H1 (cell line): ENCODE data around the gene IKZF1. TPM values are rescaled to one million over a fixed set of nuclear protein-coding genes. Genes with fewer than 3 reads are reported as not detected.
A peak's percentile ranks its signal among the peaks of the same experiment; 100 is the strongest.

ENCODE experiments used
- CTCF ChIA-PET: fragments of 300-600 bp; sonication (Branson Sonifier 250); formaldehyde crosslinking; loops from one replicate; lab custom pipeline; 2021; ENCODE audit not compliant: partially characterized antibody; lab: Charles Lee
- POLR2A ChIA-PET: fragments of 300-600 bp; sonication (Branson Sonifier 250); formaldehyde crosslinking; loops from one replicate; lab custom pipeline; 2021; ENCODE audit warnings: inconsistent platforms; ENCODE audit not compliant: partially characterized antibody; lab: Charles Lee
- DNase-seq, 2 experiments: peaks; one replicate each; pipeline versions ENCODE4 v3.0.0 to v3.0.0-alpha.2; 2010 to 2022; ENCODE audit warnings: low spot score in 2 of 2, low read depth in 1 of 2, mixed read lengths in 1 of 2
- FAIRE-seq: peaks from 2 replicates; lab custom pipeline; 2011; peaks lifted over from hg19 to GRCh38; lab: Jason Lieb, UNC
- H2AFZ ChIP-seq: 2 replicates; pipeline ENCODE4 v1.8.1; 2012; ENCODE audit warnings: low read length, inconsistent platforms
- H2AK5ac ChIP-seq: 2 replicates; pipeline ENCODE4 v1.6.1; 2013; ENCODE audit warnings: low read depth, low read length
- H2BK120ac ChIP-seq: replicated peaks from 2 replicates; pipeline ENCODE3; 2013; ENCODE audit warnings: low read depth, low read length, inconsistent platforms
- H2BK12ac ChIP-seq: 2 replicates; pipeline ENCODE4 v1.6.1; 2013; ENCODE audit warnings: low read depth, low read length
- H2BK15ac ChIP-seq: 2 replicates; pipeline ENCODE4 v1.6.1; 2013; ENCODE audit warnings: low read length
- H2BK20ac ChIP-seq: 2 replicates; pipeline ENCODE4 v1.6.1; 2013; ENCODE audit warnings: low read length
- H2BK5ac ChIP-seq: 2 replicates; pipeline ENCODE4 v1.6.1; 2013; ENCODE audit warnings: low read depth, low read length
- H3K14ac ChIP-seq: 2 replicates; pipeline ENCODE4 v1.6.1; 2013; ENCODE audit warnings: inconsistent platforms; ENCODE audit not compliant: insufficient read length
- H3K18ac ChIP-seq: 2 replicates; pipeline ENCODE4 v1.6.1; 2013; ENCODE audit warnings: low read length; ENCODE audit errors: extremely low read depth
- H3K23ac ChIP-seq: 2 replicates; pipeline ENCODE4 v1.6.1; 2013; ENCODE audit warnings: inconsistent platforms; ENCODE audit not compliant: insufficient read length
- H3K23me2 ChIP-seq: 2 replicates; pipeline ENCODE4 v1.6.1; 2013; ENCODE audit warnings: low read depth, low read length
- H3K27ac ChIP-seq: 2 replicates; pipeline ENCODE4 v1.6.1; 2011; ENCODE audit warnings: low read depth, low read length, inconsistent platforms
- H3K27me3 ChIP-seq, 4 experiments: replicated peaks in 1 of 4; 1 replicate in 1 of 4; 2 replicates in 3 of 4; pipeline versions ENCODE4 v1.6.1 to v1.8.1; 2011 to 2013; ENCODE audit warnings: low read length in 3 of 4, mild to moderate bottlenecking in 3 of 4, inconsistent platforms in 2 of 4, mixed read lengths in 2 of 4, moderate library complexity in 1 of 4; ENCODE audit not compliant: control insufficient read depth in 3 of 4, insufficient read depth in 3 of 4; ENCODE audit errors: extremely low read depth in 1 of 4
- H3K36me3 ChIP-seq, 4 experiments: 2 replicates each; pipeline versions ENCODE4 v1.6.1 to v1.8.1; 2011 to 2013; ENCODE audit warnings: mild to moderate bottlenecking in 4 of 4, low read length in 3 of 4, moderate library complexity in 2 of 4, control low read depth in 1 of 4, inconsistent platforms in 1 of 4; ENCODE audit not compliant: insufficient read depth in 4 of 4, control insufficient read depth in 2 of 4
- H3K4ac ChIP-seq: replicated peaks from 2 replicates; pipeline ENCODE3; 2013; ENCODE audit warnings: low read length, low read depth, mixed read lengths, inconsistent platforms; ENCODE audit not compliant: insufficient read length
- H3K4me1 ChIP-seq, 4 experiments: replicated peaks in 1 of 4; 1 replicate in 1 of 4; 2 replicates in 3 of 4; pipeline versions ENCODE4 v1.6.1 to v1.8.1; 2011 to 2013; ENCODE audit warnings: low read length in 3 of 4, inconsistent platforms in 2 of 4, mixed read lengths in 1 of 4; ENCODE audit not compliant: insufficient read depth in 4 of 4, control insufficient read depth in 3 of 4
- H3K4me2 ChIP-seq, 2 experiments: 2 replicates each; pipeline versions ENCODE4 v1.6.1 to v1.8.1; 2011 to 2013; ENCODE audit warnings: low read depth in 2 of 2, low read length in 2 of 2, control low read depth in 1 of 2, inconsistent platforms in 1 of 2, mild to moderate bottlenecking in 1 of 2; ENCODE audit not compliant: insufficient read depth in 1 of 2
- H3K4me3 ChIP-seq, 4 experiments: fragments of 200-600, 300-600 bp in 1 of 4; sonication (generic), shearing (Covaris generic), sonication (Bioruptor Twin) in 1 of 4; 2 replicates each; pipeline versions ENCODE4 v1.5.1 to v1.8.1; 2011 to 2016; ENCODE audit warnings: low read length in 4 of 4, low read depth in 3 of 4, control low read depth in 2 of 4, inconsistent platforms in 2 of 4, mild to moderate bottlenecking in 2 of 4, mixed read lengths in 1 of 4, moderate library complexity in 1 of 4; ENCODE audit not compliant: insufficient read depth in 2 of 4; ENCODE audit errors: extremely low read depth in 1 of 4
- H3K56ac ChIP-seq: replicated peaks from 2 replicates; pipeline ENCODE3; 2013; ENCODE audit warnings: low read depth, mild to moderate bottlenecking, mixed read lengths, low read length, inconsistent platforms; ENCODE audit not compliant: insufficient read length
- H3K79me1 ChIP-seq: 2 replicates; pipeline ENCODE4 v1.6.1; 2013; ENCODE audit warnings: low read depth, low read length, control low read depth
- H3K79me2 ChIP-seq, 2 experiments: 2 replicates each; pipeline versions ENCODE4 v1.6.1 to v1.8.1; 2012 to 2013; ENCODE audit warnings: low read length in 2 of 2, mild to moderate bottlenecking in 2 of 2, inconsistent platforms in 1 of 2; ENCODE audit not compliant: insufficient read depth in 2 of 2, control insufficient read depth in 1 of 2
- H3K9ac ChIP-seq, 4 experiments: replicated peaks in 1 of 4; 1 replicate in 1 of 4; 2 replicates in 3 of 4; pipeline versions ENCODE4 v1.6.1 to v1.8.1; 2011 to 2013; ENCODE audit warnings: low read depth in 3 of 4, low read length in 3 of 4, control low read depth in 2 of 4, mild to moderate bottlenecking in 2 of 4, moderate library complexity in 2 of 4, inconsistent platforms in 1 of 4; ENCODE audit errors: extremely low read depth in 1 of 4
- H3K9me3 ChIP-seq, 2 experiments: 2 replicates each; pipeline versions ENCODE4 v1.6.1 to v1.8.1; 2012 to 2013; ENCODE audit warnings: mild to moderate bottlenecking in 2 of 2, moderate library complexity in 2 of 2, control low read depth in 1 of 2, inconsistent platforms in 1 of 2, low read depth in 1 of 2, low read length in 1 of 2, mixed read lengths in 1 of 2; ENCODE audit not compliant: insufficient read depth in 2 of 2
- H4K20me1 ChIP-seq, 2 experiments: replicated peaks in 1 of 2; 2 replicates each; pipeline versions ENCODE3 to v1.8.1; 2011 to 2013; ENCODE audit warnings: inconsistent platforms in 2 of 2, low read length in 2 of 2, mild to moderate bottlenecking in 1 of 2; ENCODE audit not compliant: insufficient read depth in 2 of 2, control insufficient read depth in 1 of 2
- H4K5ac ChIP-seq: 2 replicates; pipeline ENCODE4 v1.6.1; 2013; ENCODE audit warnings: low read length, low read depth, mixed read lengths, inconsistent platforms; ENCODE audit not compliant: insufficient read length
- H4K8ac ChIP-seq: 2 replicates; pipeline ENCODE4 v1.8.0; 2013; ENCODE audit warnings: mild to moderate bottlenecking, moderate library complexity, low read length, inconsistent platforms; ENCODE audit not compliant: insufficient read depth; ENCODE audit errors: extremely low read depth
- H4K91ac ChIP-seq: replicated peaks from 2 replicates; pipeline ENCODE3; 2013; ENCODE audit warnings: low read length, mixed read lengths, inconsistent platforms; ENCODE audit not compliant: insufficient read length
- MAX ChIP-seq: IDR thresholded peaks from 2 replicates; pipeline ENCODE4 v1.6.1; 2012; ENCODE audit warnings: inconsistent platforms
- POLR2A ChIP-seq, 2 experiments: IDR thresholded peaks; 1 replicate in 1 of 2; 2 replicates in 1 of 2; pipeline ENCODE4 v1.6.1; 2011; ENCODE audit warnings: low read depth in 2 of 2, low read length in 2 of 2, mild to moderate bottlenecking in 2 of 2; ENCODE audit errors: control extremely low read depth in 1 of 2
- WGBS, 2 experiments: shearing (Covaris generic) in 1 of 2; methylation state at CpG; one replicate each; pipeline versions ENCODE4 v1.1.6 to v1.1.7; 2013 to 2015; ENCODE audit warnings: low lambda C conversion rate in 2 of 2, mixed read lengths in 2 of 2, inconsistent platforms in 1 of 2, low coverage in 1 of 2, missing lambda C conversion rate in 1 of 2; ENCODE audit not compliant: insufficient replicate concordance in 2 of 2, insufficient coverage in 1 of 2, insufficient read length in 1 of 2; ENCODE audit errors: extremely low coverage in 1 of 2, missing lambda C conversion rate in 1 of 2; 5-methylcytosine and 5-hydroxymethylcytosine counted together
- polyA plus RNA-seq, 7 experiments: library from polyadenylated mRNA; depleted of rRNA in 3 of 7; stranded (reverse) in 5 of 7; unstranded in 2 of 7; fragments of >200 nt in 5 of 7; fragments of 200-250 nt in 2 of 7; gene quantifications; 1 replicate in 5 of 7; 2 replicates in 1 of 7; 4 replicates in 1 of 7; pipeline versions ENCODE4 v1.2.1 to v1.2.3, GENCODE V29; 2011 to 2013; ENCODE audit warnings: missing spikeins in 2 of 7, mixed read lengths in 2 of 7
- total RNA-seq: library from RNA; stranded (reverse); fragmentation: NEBNext Ultra II Directional; extraction: Animal tissue kit (Norgen Biotek cat#: 25700); gene quantifications from 2 replicates; pipeline ENCODE4 v1.2.1, GENCODE V29; 2021

IKZF1 gene
- total and polyA plus RNA-seq, 2 of the 8 experiments (the other 6 are each of a cell fraction or from before 2014, with no cell fraction given): 0.74 to 1.5 TPM

GRCh38 chr7:50359995-50360925 is 55.7 kb downstream of the IKZF1 start:
- Histone ChIP-seq H2BK15ac (no peak overlapping the region), H3K4ac (no peak overlapping the region), H2BK5ac (no peak overlapping the region)
- peak; percentile 51; the same call in 1 of the 2 replicates for TF ChIP-seq MAX
- no peak for TF ChIP-seq POLR2A (IDR thresholded peaks at IDR 0.05; ENCODE audit: control extremely low read depth in 1 of 2, low read depth in 2 of 2, low read length in 2 of 2)
- TF ChIP-seq, all 59 proteins: peak for 1
- Histone ChIP-seq H3K27ac (no peak overlapping the region), H3K9ac (no peak overlapping the region), H2BK120ac (no peak overlapping the region), H3K36me3 (no peaks in the 10 kb centered on the region), H2AFZ (0 out of 2 replicates have a peak overlapping the region, but pooled peaks have one; percentile 7), H2BK20ac (no peak overlapping the region), H2BK12ac (no peak overlapping the region), H4K91ac (no peak overlapping the region), H3K4me3 (no peak overlapping the region), H3K27me3 (no peaks in the 10 kb centered on the region), H3K23ac (no peak overlapping the region), H4K20me1 (no peaks in the 10 kb centered on the region), H3K79me1 (no peaks in the 10 kb centered on the region), H3K18ac (no peak overlapping the region), H3K14ac (no peak overlapping the region), H3K56ac (no peak overlapping the region), H3K4me2 (no peak overlapping the region), H3K79me2 (no peaks in the 10 kb centered on the region), H3K4me1 (no peaks in the 10 kb centered on the region), H4K8ac (no peak overlapping the region), H4K5ac (no peak overlapping the region), H3K23me2 (no peaks in the 10 kb centered on the region), H3K9me3 (no peaks in the 10 kb centered on the region), H2AK5ac (no peak overlapping the region)
- DNase-seq (no peak), FAIRE-seq (no peak)
- CTCF ChIA-PET: interaction anchor here (0.6 to 4.0 kb wide), 6 partner anchors 7 to 267 kb away, joined by 3 to 25 read pairs (median 4); partner anchors contain the start of gene ZPBP
- 91% methylated on average over 19 of the region's 20 CpGs; no CpG with 5 or more reads in 1 of the 2 experiments for WGBS, 2 experiments
- POLR2A ChIA-PET: no interaction called here
